Vagina (tissue), 2 donors: Measurements from ENCODE around the gene CSRNP2. TPM values are rescaled to one million over a fixed set of nuclear protein-coding genes. Genes with fewer than 3 reads are reported as not detected.

Experiments
- DNase-seq, 2 donors: peaks; one replicate each; pipeline ENCODE4 v3.0.0-alpha.2; 2017; ENCODE audit errors: extremely low spot score in 2 of 2
- H3K27ac ChIP-seq: fragments of 200-600 bp; sonication (generic); one replicate; pipeline ENCODE4 v1.5.1; 2019
- H3K27me3 ChIP-seq: fragments of 200-600 bp; sonication (generic); one replicate; pipeline ENCODE4 v1.5.1; 2019
- H3K36me3 ChIP-seq, 2 donors: fragments of 200-600 bp; sonication (generic); one replicate each; pipeline ENCODE4 v1.5.1; 2017 to 2019
- H3K4me1 ChIP-seq: fragments of 200-600 bp; sonication (generic); one replicate; pipeline ENCODE4 v1.5.1; 2019
- H3K4me3 ChIP-seq, 2 donors: fragments of 200-600 bp; sonication (generic); 1 replicate in 1 of 2; 2 replicates in 1 of 2; pipeline ENCODE4 v1.5.1; 2016 to 2019
- H3K9me3 ChIP-seq: fragments of 200-600 bp; sonication (generic); one replicate; pipeline ENCODE4 v1.5.1; 2019
- CTCF ChIP-seq, 3 experiments: fragments of 450-650 bp in 2 of 3; fragments of 200-600 bp in 1 of 3; sonication (generic) in 1 of 3; IDR thresholded peaks; one replicate each; pipeline ENCODE4 v1.5.1; 2017 to 2019; ENCODE audit warnings: antibody characterized with exemption in 3 of 3, mild to moderate bottlenecking in 2 of 3, moderate library complexity in 2 of 3
- POLR2A ChIP-seq, 2 donors: fragments of 450-650 bp; IDR thresholded peaks; one replicate each; pipeline ENCODE4 v1.6.1; 2017; ENCODE audit warnings: antibody characterized with exemption in 2 of 2, mild to moderate bottlenecking in 2 of 2, moderate library complexity in 2 of 2
- POLR2AphosphoS5 ChIP-seq, 2 donors: sonication (generic); formaldehyde crosslinking; IDR thresholded peaks; one replicate each; pipeline ENCODE4 v1.9.0; 2017; ENCODE audit warnings: antibody characterized with exemption in 2 of 2, mild to moderate bottlenecking in 2 of 2, low read depth in 1 of 2; ENCODE audit not compliant: insufficient read depth in 1 of 2
- intact Hi-C: fragments of 100-400 bp; cut with DNase I; formaldehyde crosslinking; loops from one replicate; pipeline ENCODE4 v1.15.1; 2023
- small RNA-seq: library from RNA; depleted of rRNA; stranded (forward); fragments of <200 nt; gene quantifications from one replicate; pipeline ENCODE3, GENCODE V24; 2016
- total RNA-seq: library from RNA; depleted of rRNA; stranded (reverse); fragments of >200 nt; gene quantifications from one replicate; pipeline ENCODE4 v1.2.3, GENCODE V29; 2016

The CSRNP2 gene
- total RNA-seq, 1 donor from 2014 or later = 19.9 TPM

- no peak overlapping the region for H3K4me3 ChIP-seq
- H3K4me1 ChIP-seq = peaks cover 37% of the 10 kb centered on the region
- H3K9me3 ChIP-seq = no peaks in the 10 kb centered on the region
- TF ChIP-seq POLR2AphosphoS5 (IDR thresholded peaks at IDR 0.05; ENCODE audit: insufficient read depth in 1 of 2, low read depth in 1 of 2) = no peak
- H3K27ac ChIP-seq = no peak overlapping the region
- H3K27me3 ChIP-seq = no peaks in the 10 kb centered on the region
- DNase-seq = no peak
- peaks cover 0 to 3% of the 10 kb centered on the region in 2 donors for H3K36me3 ChIP-seq
- intact Hi-C loops = no loop called here
Measured at GRCh38 chr12:51012570-51013236, 70.7 kb downstream of the CSRNP2 start.

- H3K4me1 ChIP-seq = peaks cover 37% of the 10 kb centered on the region
- H3K27me3 ChIP-seq = no peaks in the 10 kb centered on the region
- intact Hi-C loops = no loop called here
- H3K9me3 ChIP-seq = no peaks in the 10 kb centered on the region
- peaks cover 0 to 11% of the 10 kb centered on the region in 2 donors for H3K36me3 ChIP-seq
- no peak for DNase-seq
- H3K27ac ChIP-seq = no peak overlapping the region
- no peak overlapping the region for H3K4me3 ChIP-seq
- no peak for TF ChIP-seq POLR2A (IDR thresholded peaks at IDR 0.05)
- no peak for TF ChIP-seq POLR2AphosphoS5 (IDR thresholded peaks at IDR 0.05; ENCODE audit: insufficient read depth in 1 of 2, low read depth in 1 of 2)
- no peak for TF ChIP-seq CTCF (IDR thresholded peaks at IDR 0.05)
Measured at GRCh38 chr12:51011955-51012354, 71.4 kb downstream of the CSRNP2 start.

Small RNA genes lying within 50 kb of the gene (small RNA-seq; reads per million reads assigned to genes)
- gene RNU6-1273P = not detected
- not detected for gene RNU6-87P

Other genes with a start within 250 kb of the CSRNP2 start
- not detected for gene TMPRSS12, start 240.7 kb downstream of the CSRNP2 start, total RNA-seq
- not detected for gene HIGD1C, start 131.1 kb downstream of the CSRNP2 start, total RNA-seq
- 40.8 TPM for gene SLC11A2, start 57.2 kb downstream of the CSRNP2 start, total RNA-seq
- gene LETMD1, start 35.3 kb downstream of the CSRNP2 start, total RNA-seq = 64.3 TPM
- gene TFCP2, start 89.5 kb upstream of the CSRNP2 start, total RNA-seq = 15.5 TPM
- 16.5 TPM for gene POU6F1, start 134.5 kb upstream of the CSRNP2 start, total RNA-seq
- 230 TPM for gene DAZAP2, start 155.2 kb upstream of the CSRNP2 start, total RNA-seq
- gene SMAGP, start 186.8 kb upstream of the CSRNP2 start, total RNA-seq = 30.0 TPM
- 6.4 TPM for gene BIN2, start 240.6 kb upstream of the CSRNP2 start, total RNA-seq